HG03064 (cell line): ENCODE measurements around the gene BEND4.

Source experiments
- ATAC-seq: cut with Tn5 transposase; IDR thresholded peaks from one replicate; pipeline ENCODE4 v1.9.1; 2021; ENCODE audit warnings: low read depth; ENCODE audit not compliant: unreplicated experiment

BEND4 gene

DNA sequence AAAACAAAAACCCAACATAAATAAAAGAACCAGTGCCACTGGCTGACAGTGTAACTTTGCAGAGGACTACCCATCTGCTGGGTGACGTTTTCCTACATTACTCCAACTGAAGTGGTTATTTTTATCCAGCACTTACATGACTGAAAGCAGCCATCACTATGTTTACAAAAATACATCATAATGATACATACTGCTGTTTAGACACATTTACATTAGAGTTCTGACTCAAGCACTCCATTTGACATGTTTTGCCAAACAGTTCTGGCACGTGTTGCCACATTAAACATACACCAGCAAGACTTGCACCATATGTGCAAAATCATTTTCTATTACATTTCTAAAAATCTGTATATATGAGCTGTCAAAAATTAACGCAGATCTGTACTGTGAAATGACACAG lies 39.6 kb downstream of the BEND4 start:
- ATAC-seq: no peak

DNA sequence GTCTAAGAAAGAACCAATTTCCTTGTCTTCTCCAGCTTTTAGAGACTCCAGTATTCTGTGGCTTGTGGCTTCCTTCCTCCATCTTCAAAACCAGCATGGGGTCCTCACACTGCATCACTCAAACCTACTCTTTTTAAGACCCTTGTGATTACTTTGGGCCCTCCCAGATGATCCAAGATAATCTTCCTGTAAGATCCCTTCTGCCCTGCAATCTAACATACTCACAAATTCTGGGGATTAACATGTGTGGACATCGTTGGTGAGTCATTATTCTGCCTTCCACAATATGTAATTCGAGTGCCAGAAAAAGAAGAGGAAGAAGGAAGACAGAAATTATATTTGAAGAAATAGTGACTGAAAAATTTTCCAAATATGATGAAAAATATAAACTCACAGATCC lies 47.9 kb downstream of the BEND4 start:
- ATAC-seq: no peak

DNA sequence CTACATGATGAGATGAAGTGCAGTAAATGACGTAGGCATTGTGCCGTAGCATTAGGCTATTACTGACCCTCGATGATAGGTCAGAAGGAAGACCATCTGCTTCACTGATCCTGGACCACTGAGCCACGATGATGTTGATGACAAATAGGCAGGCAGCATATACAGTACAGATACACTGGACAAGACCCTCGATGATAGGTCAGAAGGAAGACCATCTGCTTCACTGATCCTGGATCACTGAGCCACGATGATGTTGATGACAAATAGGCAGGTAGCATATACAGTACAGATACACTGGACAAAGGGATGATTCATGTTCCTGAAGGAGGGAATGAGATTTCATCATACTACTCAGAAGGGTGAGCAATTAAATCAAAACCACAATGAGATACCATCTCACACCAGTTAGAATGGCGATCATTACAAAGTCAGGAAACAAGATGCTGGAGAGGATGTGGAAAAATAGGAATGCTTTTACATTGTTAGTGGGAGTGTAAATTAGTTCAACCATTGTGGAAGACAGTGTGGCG lies 50.9 kb downstream of the BEND4 start:
- ATAC-seq: no peak

DNA sequence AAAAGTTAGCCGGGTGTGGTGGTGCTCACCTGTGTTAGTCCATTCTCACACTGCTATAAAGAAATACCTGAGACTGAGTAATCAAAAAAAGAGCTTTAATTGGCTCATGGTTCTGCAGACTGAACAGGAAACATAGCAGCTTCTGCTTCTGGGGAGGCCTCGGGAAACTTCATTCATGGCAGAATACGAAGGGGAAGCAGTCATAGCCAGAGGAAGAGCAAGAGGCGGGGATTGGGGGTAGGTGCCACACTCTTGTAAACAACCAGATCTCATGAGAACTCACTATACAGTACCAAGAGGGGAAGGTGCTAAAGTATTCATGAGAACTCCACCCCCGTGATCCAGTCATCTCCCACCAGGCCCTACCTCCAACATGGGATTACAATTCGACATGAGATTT lies 64.1 kb downstream of the BEND4 start:
- no peak for ATAC-seq

DNA sequence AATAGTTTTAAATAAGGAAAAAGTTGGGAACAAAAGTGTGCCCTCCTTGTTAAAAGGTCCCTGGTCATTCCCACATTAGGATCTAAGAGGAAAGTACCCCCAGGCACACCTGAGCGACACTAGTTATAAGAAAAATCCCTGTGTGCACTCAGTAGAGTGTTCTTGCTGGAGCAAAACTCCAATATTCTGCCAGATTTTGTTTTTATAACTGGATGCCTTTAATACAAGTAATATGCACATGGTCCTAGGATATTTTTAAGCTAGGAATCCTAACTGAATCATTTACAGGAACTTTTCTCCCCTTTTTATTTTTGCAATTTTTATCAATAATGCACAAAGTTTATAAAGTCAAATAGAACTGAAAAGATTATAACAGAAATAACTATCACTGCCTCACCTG lies 68.6 kb downstream of the BEND4 start:
- ATAC-seq: no peak

DNA sequence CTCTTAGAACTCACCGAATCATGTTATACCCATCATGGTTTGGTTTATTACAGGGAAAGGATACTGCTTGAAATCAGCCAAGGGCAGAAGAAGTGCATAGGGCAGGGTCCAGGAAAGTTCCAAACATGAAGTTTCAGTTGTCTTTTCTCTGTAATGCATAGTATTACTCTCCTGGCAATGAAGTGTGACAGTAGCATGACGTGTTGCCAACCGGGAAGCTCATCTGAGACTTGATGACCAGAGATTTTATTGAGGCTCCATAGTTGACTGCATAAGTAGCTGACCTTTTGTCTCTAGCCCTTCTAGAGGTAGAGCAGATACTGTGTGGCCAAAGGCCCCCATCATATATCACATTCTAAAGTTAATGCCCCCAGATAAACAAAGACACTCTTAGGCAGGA lies 72.1 kb downstream of the BEND4 start:
- no peak for ATAC-seq

DNA sequence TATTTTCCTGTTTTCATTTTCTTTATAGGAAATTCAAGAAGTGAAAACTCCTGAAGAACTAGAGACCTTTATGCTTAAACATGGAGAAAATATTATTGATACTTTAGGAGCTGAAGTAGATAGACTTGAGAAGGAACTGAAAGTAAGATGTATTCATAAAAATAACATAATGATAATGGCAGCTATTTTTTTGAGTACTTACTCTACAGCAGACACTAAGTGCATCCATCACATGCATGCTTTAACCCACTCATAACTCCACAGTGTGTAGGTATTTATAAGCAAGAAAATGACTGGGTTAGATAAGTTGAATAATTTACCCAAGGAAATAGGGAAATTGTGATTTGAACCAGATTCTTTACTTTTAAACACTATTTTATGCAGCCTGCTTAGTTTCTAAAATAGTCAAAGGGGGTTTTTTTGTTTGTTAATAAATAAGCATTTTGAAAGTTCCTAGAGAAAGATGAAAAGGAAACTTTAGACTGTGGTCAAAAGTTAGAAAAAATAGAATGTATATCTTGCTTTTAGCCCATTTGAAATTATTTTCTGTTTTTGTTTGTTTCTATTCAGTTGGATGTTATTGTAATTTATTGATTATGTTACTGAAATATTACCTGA lies 74.2 kb downstream of the BEND4 start:
- ATAC-seq: peak; percentile 77

DNA sequence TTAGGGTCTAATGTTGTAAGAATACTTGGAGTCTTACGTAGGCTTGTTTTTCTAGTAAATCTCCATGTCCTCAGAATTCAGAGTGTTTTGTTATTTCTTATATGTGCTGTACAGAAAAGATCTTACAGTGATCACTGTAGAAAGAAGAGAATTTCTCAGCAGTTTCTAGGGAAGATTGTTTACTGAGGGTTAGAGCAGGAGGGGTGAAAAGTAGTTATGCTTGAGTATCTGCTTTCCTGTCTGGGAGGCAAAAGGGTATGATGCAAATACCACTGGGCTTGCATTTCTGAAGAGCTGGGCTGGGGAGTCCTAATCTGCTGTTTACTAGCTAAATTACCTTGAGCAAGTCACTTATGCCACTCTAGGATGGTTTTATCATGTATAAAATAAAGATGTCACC lies 78.2 kb downstream of the BEND4 start:
- ATAC-seq: no peak

DNA sequence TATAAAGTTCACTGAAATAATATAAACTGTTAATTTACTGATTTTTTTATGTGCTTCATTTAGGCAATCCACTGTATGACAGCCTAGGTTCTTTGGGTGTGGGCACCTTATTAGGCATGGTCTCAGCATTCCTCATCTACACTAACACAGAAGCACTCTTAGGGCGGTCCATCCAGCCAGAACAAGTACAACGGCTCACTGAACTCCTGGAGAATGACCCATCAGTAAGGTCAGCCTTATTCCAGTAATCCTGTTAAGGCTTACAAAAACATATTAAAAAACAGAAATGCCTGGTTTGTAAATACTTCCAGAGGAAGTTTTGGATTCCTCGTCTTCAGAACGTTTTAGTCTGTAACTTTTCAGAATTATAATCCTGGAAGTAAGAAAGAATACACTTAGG lies 82.0 kb downstream of the BEND4 start:
- ATAC-seq: no peak

DNA sequence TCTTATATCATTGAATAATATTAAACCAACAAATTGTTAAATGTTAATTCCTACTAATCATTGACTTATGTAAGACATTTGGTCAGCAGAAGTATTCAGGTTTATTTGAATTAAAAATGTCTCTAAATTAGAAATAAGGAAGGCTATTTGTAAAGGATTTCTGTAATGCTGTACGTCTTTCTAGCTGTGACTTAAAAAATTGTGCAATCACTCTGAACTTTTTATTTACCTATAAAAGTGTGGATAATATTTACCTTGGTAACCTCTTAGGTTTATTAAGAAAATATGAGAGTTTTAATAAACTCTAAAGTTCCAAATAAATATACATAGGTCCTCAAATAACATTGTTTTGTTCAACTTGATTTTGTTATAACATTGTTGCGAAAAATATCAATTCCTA lies 85.2 kb downstream of the BEND4 start:
- no peak for ATAC-seq

DNA sequence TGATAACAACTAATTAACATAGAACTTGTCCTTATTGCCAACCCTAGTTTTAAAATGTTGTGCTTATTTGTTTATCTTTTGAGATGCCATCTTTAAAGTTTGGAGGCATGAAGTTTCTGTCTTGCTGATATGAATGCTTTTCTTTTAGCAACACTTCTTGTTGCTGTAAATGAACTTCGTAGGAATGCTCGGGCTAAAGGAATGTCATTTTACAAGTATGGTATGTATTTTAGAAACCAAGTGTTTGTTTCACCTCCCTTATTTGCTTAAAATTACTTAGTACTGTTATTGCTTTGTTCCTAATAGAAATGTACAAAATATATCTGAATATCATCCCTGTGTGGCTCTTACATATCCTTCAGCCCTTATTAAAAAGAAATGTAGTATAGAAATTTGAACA lies 86.1 kb downstream of the BEND4 start:
- no peak for ATAC-seq
